ENCODE data around the gene ESR1. TPM values are rescaled to one million over a fixed set of nuclear protein-coding genes. Genes with fewer than 3 reads are reported as not detected.
A peak's percentile ranks its signal among the peaks of the same experiment; 100 is the strongest.

ESR1 gene
- total RNA-seq, 2 donors from 2014 or later: 0.16 to 0.37 TPM

GRCh38 chr6:151805286-151805840 lies 2.1 kb upstream of the ESR1 start:
- TF ChIP-seq CTCF (IDR thresholded peaks at IDR 0.05): no peak
- Histone ChIP-seq H3K9ac (ENCODE audit: low read depth in 2 of 2, low read length in 2 of 2) (no peak overlapping the region), H3K36me3 (no peaks in the 10 kb centered on the region), H3K27ac (no peak overlapping the region), H3K4me3 (no peak overlapping the region), H3K4me1 (no peaks in the 10 kb centered on the region), H3K27me3 (peaks cover 30% of the 10 kb centered on the region), H3K9me3 (no peaks in the 10 kb centered on the region)
- no peak for DNase-seq
- intact Hi-C loops (cut with DNase I): no loop called here

- intact Hi-C loops (cut with DNase I): no loop called here
- no peaks in the 10 kb centered on the region for H3K9me3 ChIP-seq
- H3K27ac ChIP-seq: no peak overlapping the region
- H3K36me3 ChIP-seq: no peaks in the 10 kb centered on the region
- no peak for TF ChIP-seq CTCF (IDR thresholded peaks at IDR 0.05)
- peak overlapping the region; percentile 17 for H3K4me3 ChIP-seq
- H3K9ac ChIP-seq (ENCODE audit: low read depth in 2 of 2, low read length in 2 of 2): no peak overlapping the region
- no peak for DNase-seq
- no peaks in the 10 kb centered on the region for H3K4me1 ChIP-seq
- H3K27me3 ChIP-seq: peaks cover 30% of the 10 kb centered on the region
Measured at GRCh38 chr6:151806757-151807512, 547 bp upstream of the ESR1 start.

- no peaks in the 10 kb centered on the region for H3K9me3 ChIP-seq
- intact Hi-C loops (cut with DNase I): no loop called here
- no peak for TF ChIP-seq CTCF (IDR thresholded peaks at IDR 0.05)
- H3K9ac ChIP-seq (ENCODE audit: low read depth in 2 of 2, low read length in 2 of 2): no peak overlapping the region
- no peaks in the 10 kb centered on the region for H3K36me3 ChIP-seq
- H3K4me1 ChIP-seq: no peaks in the 10 kb centered on the region
- DNase-seq: no peak
- no peak overlapping the region for H3K27ac ChIP-seq
- H3K4me3 ChIP-seq: peak overlapping the region; percentile 17
- H3K27me3 ChIP-seq: peaks cover 30% of the 10 kb centered on the region
Measured at GRCh38 chr6:151808371-151809241, 1.1 kb downstream of the ESR1 start.

DNA sequence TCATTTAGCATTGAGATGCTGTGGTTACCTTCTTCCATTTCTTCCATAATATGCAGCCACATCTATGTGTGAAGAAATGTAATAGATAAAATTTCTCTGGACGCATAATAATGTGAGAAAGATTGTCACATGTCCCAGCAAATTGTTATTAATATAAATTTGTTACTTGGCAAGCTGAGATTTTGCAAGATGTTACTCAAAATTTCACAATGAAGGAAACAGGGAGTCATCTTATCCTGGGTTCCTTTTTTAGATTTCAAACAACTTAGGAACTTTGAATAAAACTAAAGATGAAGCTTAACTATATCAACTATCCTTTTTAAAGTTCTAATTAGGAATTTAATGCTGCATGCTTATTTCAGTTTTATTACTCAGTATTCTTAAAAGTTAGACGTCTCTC lies 3.6 kb downstream of the ESR1 start:
- H3K9ac ChIP-seq (ENCODE audit: low read depth in 2 of 2, low read length in 2 of 2): no peak overlapping the region
- DNase-seq: no peak
- intact Hi-C loops (cut with DNase I): no loop called here
- no peaks in the 10 kb centered on the region for H3K9me3 ChIP-seq
- no peak for TF ChIP-seq CTCF (IDR thresholded peaks at IDR 0.05)
- H3K4me1 ChIP-seq: no peaks in the 10 kb centered on the region
- no peaks in the 10 kb centered on the region for H3K36me3 ChIP-seq
- no peak overlapping the region for H3K4me3 ChIP-seq
- H3K27me3 ChIP-seq: peaks cover 30% of the 10 kb centered on the region
- H3K27ac ChIP-seq: no peak overlapping the region

DNA sequence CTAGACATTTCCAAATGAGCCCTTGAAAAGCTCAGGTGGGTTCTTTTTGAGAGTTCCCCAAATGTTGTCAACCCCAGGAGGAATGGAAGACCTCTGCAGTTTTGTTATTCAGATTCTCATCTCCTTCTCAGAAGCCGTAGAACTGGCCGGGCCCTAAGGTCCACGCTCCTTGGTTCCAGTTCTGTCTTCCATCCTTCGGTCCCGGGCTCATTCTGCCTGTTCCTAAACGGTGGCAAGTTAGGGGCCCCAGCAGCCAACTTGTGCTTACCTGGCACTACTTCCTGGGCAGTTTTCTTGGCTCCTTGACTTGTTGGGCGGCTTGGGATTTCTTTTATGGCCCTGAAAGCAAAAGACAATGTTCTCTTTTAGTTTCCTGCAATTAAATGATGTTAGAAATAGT lies 6.4 kb downstream of the ESR1 start:
- peaks cover 5% of the 10 kb centered on the region for H3K27me3 ChIP-seq
- H3K4me3 ChIP-seq: no peak overlapping the region
- H3K27ac ChIP-seq: no peak overlapping the region
- no peaks in the 10 kb centered on the region for H3K4me1 ChIP-seq
- H3K9me3 ChIP-seq: no peaks in the 10 kb centered on the region
- intact Hi-C loops (cut with DNase I): no loop called here
- H3K9ac ChIP-seq (ENCODE audit: low read depth in 2 of 2, low read length in 2 of 2): no peak overlapping the region
- no peak for TF ChIP-seq CTCF (IDR thresholded peaks at IDR 0.05)
- DNase-seq: no peak
- no peaks in the 10 kb centered on the region for H3K36me3 ChIP-seq

Data from colonic mucosa (tissue), 4 donors.